ENCODE results near the gene EIF5A.

DNA sequence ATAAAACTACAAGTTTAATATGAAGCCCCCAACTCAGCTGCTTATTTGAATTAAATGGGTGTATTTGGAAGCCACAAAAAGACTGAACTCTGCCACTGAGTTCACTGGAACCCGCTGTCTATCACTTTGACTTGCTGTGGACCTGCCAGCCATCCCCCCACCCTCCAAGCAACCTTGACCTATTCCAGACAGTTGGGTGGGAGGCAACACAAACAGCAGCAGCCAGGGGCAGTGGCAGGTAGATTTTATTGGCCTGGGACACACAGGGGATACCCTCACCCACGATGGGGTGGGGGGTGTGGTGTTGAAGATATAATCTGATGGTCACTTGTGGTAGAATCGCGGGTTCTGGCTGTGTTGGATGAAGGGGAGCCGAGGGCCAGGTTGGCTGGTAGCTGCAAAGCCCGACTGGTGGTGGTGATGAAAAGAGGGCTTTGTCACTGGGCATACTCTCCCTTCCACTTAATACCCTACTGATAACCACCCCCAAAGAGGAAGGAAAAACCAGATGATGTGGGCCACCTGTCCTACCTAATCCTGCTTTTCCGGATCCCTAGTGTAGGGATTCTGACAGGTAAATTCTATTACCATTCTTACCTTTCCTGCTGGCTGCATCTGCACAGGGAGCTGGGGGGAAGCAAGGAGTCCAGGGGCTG, 5.1 kb downstream of the EIF5A start:
- TF ChIP-seq GATA2 (IDR thresholded peaks at IDR 0.05; ENCODE audit: low read depth, low read length) (no peak), GATA3 (IDR thresholded peaks at IDR 0.05; ENCODE audit: low read depth, low read length) (no peak)
